Endodermal cell (in vitro differentiated cells): Measurements from ENCODE around the gene RNPEPL1. TPM values are rescaled to one million over a fixed set of nuclear protein-coding genes. Genes with fewer than 3 reads are reported as not detected.

Source experiments
- DNase-seq: peaks from one replicate; pipeline ENCODE4 v3.0.0-alpha.2; 2017
- H3K27ac ChIP-seq: 2 replicates; pipeline ENCODE4 v1.5.1; 2013; ENCODE audit warnings: mild to moderate bottlenecking, low read depth, low read length, moderate library complexity
- H3K27me3 ChIP-seq: 2 replicates; pipeline ENCODE4 v1.6.1; 2013; ENCODE audit warnings: mild to moderate bottlenecking, low read length, moderate library complexity; ENCODE audit not compliant: insufficient read depth, control insufficient read depth, poor library complexity, severe bottlenecking
- H3K36me3 ChIP-seq: 2 replicates; pipeline ENCODE4 v1.7.0; 2013; ENCODE audit warnings: mild to moderate bottlenecking, low read length, moderate library complexity; ENCODE audit not compliant: control insufficient read depth, insufficient read depth
- H3K4me1 ChIP-seq: one replicate; pipeline ENCODE4 v1.7.0; 2013; ENCODE audit warnings: low read length; ENCODE audit not compliant: control insufficient read depth, insufficient read depth
- H3K4me3 ChIP-seq: 2 replicates; pipeline ENCODE4 v1.5.1; 2013; ENCODE audit warnings: mild to moderate bottlenecking, low read length, moderate library complexity
- H3K9ac ChIP-seq: 2 replicates; pipeline ENCODE4 v1.6.1; 2013; ENCODE audit warnings: mild to moderate bottlenecking, low read length, moderate library complexity; ENCODE audit not compliant: poor library complexity, severe bottlenecking; ENCODE audit errors: extremely low read depth
- H3K9me3 ChIP-seq: 2 replicates; pipeline ENCODE4 v1.6.1; 2013; ENCODE audit warnings: mild to moderate bottlenecking, low read length, moderate library complexity; ENCODE audit not compliant: control insufficient read depth
- H3K27ac Mint-ChIP-seq: 2 replicates; pipeline ENCODE4 v1.8.0; 2020; ENCODE audit warnings: mixed read lengths
- H3K27me3 Mint-ChIP-seq: 2 replicates; pipeline ENCODE4 v1.8.0; 2021; ENCODE audit warnings: mild to moderate bottlenecking, mixed read lengths; ENCODE audit not compliant: insufficient read depth
- H3K36me3 Mint-ChIP-seq: 2 replicates; pipeline ENCODE4 v1.8.0; 2020; ENCODE audit warnings: low read depth, mixed read lengths
- H3K4me1 Mint-ChIP-seq: 2 replicates; pipeline ENCODE4 v1.8.0; 2020; ENCODE audit warnings: mixed read lengths
- H3K4me3 Mint-ChIP-seq: 2 replicates; pipeline ENCODE4 v1.8.0; 2020; ENCODE audit warnings: mild to moderate bottlenecking, moderate library complexity, mixed read lengths
- H3K9me3 Mint-ChIP-seq: 2 replicates; pipeline ENCODE4 v1.8.0; 2020; ENCODE audit warnings: mild to moderate bottlenecking, mixed read lengths
- WGBS, 2 experiments: methylation state at CpG; one replicate each; pipeline versions ENCODE4 v1.1.5 to v1.1.7; 2013; ENCODE audit warnings: missing lambda C conversion rate in 2 of 2, mixed read lengths in 1 of 2; ENCODE audit not compliant: insufficient coverage in 1 of 2, insufficient read length in 1 of 2; 5-methylcytosine and 5-hydroxymethylcytosine counted together
- total RNA-seq, 2 donors: library from RNA; stranded (reverse); fragmentation: NEBNext Ultra II Directional in 1 of 2; extraction: Animal tissue kit (Norgen Biotek cat#: 25700) in 1 of 2; gene quantifications; 2 replicates in 1 of 2; 3 replicates in 1 of 2; pipeline ENCODE4 v1.2.1, GENCODE V29; 2021
- TF ChIP-seq, protein P1 (sequence below): fragments of 200-600 bp; sonication (generic); conservative IDR thresholded peaks from 2 replicates; pipeline ENCODE4 v1.5.0; 2021; ENCODE audit warnings: antibody characterized with exemption, mild to moderate bottlenecking

The RNPEPL1 gene
- total RNA-seq, 2 donors from 2014 or later = 38.4 to 52.4 TPM

DNA sequence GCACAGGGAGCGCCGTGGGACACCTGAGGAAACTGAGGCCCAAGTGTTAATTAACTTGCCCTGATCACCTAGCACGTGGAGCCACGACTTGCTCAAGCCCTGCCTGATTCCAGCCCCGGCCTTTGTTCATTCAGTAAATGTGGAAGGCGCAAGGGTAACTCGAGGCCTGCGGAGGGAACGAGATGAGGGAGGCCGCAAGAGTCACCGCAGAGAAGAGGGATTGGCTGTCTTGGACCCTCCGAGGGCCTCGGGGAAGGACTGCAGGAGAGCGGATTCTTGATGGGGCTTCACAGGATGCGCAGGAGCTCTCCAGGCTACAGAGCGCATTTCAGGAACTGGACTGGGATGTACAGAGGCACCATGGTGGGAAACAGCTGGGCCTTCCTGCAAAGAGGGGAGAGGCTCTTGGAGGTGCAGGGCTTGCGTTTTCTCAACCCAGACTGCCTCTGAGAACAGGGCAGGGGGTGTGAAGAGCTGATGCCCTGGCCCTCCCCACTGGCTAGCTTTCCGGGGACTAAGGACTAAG lies 10.0 kb upstream of the RNPEPL1 start:
- TF ChIP-seq, protein P1, sequence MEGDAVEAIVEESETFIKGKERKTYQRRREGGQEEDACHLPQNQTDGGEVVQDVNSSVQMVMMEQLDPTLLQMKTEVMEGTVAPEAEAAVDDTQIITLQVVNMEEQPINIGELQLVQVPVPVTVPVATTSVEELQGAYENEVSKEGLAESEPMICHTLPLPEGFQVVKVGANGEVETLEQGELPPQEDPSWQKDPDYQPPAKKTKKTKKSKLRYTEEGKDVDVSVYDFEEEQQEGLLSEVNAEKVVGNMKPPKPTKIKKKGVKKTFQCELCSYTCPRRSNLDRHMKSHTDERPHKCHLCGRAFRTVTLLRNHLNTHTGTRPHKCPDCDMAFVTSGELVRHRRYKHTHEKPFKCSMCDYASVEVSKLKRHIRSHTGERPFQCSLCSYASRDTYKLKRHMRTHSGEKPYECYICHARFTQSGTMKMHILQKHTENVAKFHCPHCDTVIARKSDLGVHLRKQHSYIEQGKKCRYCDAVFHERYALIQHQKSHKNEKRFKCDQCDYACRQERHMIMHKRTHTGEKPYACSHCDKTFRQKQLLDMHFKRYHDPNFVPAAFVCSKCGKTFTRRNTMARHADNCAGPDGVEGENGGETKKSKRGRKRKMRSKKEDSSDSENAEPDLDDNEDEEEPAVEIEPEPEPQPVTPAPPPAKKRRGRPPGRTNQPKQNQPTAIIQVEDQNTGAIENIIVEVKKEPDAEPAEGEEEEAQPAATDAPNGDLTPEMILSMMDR = no peak
- peaks cover 16% of the 10 kb centered on the region for H3K36me3 Mint-ChIP-seq
- no peak overlapping the region for H3K9ac ChIP-seq

DNA sequence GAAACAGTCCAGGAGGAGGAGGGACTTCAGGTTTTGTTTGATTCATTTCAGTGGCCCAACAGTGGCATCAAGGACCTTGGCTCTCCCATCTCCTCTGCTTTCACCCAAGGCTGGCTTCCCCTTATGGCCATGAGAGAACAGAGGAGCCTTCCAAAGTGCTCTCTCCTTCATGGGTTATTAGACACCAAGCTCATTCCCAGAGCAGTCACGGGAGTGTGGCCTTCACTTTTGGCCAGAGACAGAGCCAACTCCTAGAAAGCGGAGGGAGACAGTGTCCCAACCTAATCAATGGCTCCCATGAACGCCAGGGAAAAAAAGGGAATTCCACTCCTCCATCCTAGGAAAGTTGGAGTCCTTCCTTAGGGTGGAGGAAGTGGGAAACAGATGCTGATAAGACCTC lies 9.0 kb upstream of the RNPEPL1 start:
- Mint-ChIP-seq H3K27ac (no peak overlapping the region), H3K36me3 (peaks cover 16% of the 10 kb centered on the region), H3K4me1 (peaks cover 9% of the 10 kb centered on the region), H3K4me3 (peak overlapping the region; percentile 64), H3K9me3 (no peaks in the 10 kb centered on the region), H3K27me3 (peaks cover 25% of the 10 kb centered on the region)
- peak; percentile 38 for DNase-seq
- no peak overlapping the region for H3K27ac ChIP-seq
- 90 to 93% methylated on average over 2 to 3 of the region's 3 CpGs for WGBS, 2 experiments
- no peaks in the 10 kb centered on the region for H3K9me3 ChIP-seq
- H3K4me1 ChIP-seq = no peaks in the 10 kb centered on the region
- H3K27me3 ChIP-seq = no peaks in the 10 kb centered on the region
- peaks cover 9% of the 10 kb centered on the region for H3K36me3 ChIP-seq
- H3K4me3 ChIP-seq = peak overlapping the region; percentile 86
- TF ChIP-seq, protein P1 = no peak
- no peak overlapping the region for H3K9ac ChIP-seq

More for the DNA sequence above, 10.0 kb upstream of the RNPEPL1 start:
- no peak overlapping the region for H3K27ac Mint-ChIP-seq
- no peaks in the 10 kb centered on the region for H3K9me3 ChIP-seq
- DNase-seq = no peak
- no peak overlapping the region for H3K27ac ChIP-seq
- peak overlapping the region; percentile 24 for H3K4me3 Mint-ChIP-seq
- H3K4me3 ChIP-seq = peak overlapping the region; percentile 35
- H3K4me1 Mint-ChIP-seq = peaks cover 9% of the 10 kb centered on the region
- peaks cover 25% of the 10 kb centered on the region for H3K27me3 Mint-ChIP-seq
- no peaks in the 10 kb centered on the region for H3K27me3 ChIP-seq
- peaks cover 9% of the 10 kb centered on the region for H3K36me3 ChIP-seq
- H3K4me1 ChIP-seq = no peaks in the 10 kb centered on the region
- WGBS, 2 experiments = 77% methylated on average over 17 to 18 of the region's 18 CpGs
- no peaks in the 10 kb centered on the region for H3K9me3 Mint-ChIP-seq

DNA sequence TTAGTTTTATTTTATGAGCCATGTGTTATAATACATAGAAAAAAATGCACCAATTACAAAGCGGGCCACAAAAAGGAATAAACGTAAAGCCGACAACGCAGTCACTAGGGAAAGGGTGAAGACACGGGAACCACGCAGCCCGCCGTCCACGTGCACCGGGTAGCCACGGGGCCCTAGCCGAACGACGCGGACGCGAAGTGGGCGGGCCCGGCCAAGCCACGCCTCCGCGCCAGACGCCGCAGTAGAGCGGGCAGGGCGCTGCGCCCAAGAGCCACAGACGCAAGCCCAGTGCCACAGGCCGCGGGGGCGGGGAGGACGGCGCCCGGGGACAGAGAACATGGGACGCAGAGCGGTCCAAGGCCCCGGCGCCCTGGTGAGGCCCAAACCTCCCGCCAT lies 8.2 kb upstream of the RNPEPL1 start, which contains the start of gene DUSP28:
DUSP28 (plus strand) TSS at position 274 of the 396 bp plus-strand sequence. CDS start 328 bp downstream, outside the sequence.
- 0 to 1% methylated on average over 24 to 39 of the region's 39 CpGs for WGBS, 2 experiments

More for the DNA sequence above, 8.2 kb upstream of the RNPEPL1 start, which contains the start of gene DUSP28:
- no peaks in the 10 kb centered on the region for H3K9me3 ChIP-seq
- Mint-ChIP-seq H3K27ac (peak within 1 kb of the TSS; percentile 87), H3K27me3 (peaks cover 25% of the 10 kb centered on the region), H3K36me3 (peaks cover 17% of the 10 kb centered on the region), H3K9me3 (no peaks in the 10 kb centered on the region), H3K4me3 (peak within 1 kb of the TSS; percentile 64), H3K4me1 (peaks cover 9% of the 10 kb centered on the region)
- H3K36me3 ChIP-seq = peaks cover 9% of the 10 kb centered on the region
- H3K27me3 ChIP-seq = no peaks in the 10 kb centered on the region
- H3K27ac ChIP-seq = peak within 1 kb of the TSS; percentile 81
- H3K4me3 ChIP-seq = peak within 1 kb of the TSS; percentile 86
- TF ChIP-seq, protein P1 = no peak
- H3K9ac ChIP-seq = peak within 1 kb of the TSS; percentile 60
- DNase-seq = peak; percentile 91
- H3K4me1 ChIP-seq = no peaks in the 10 kb centered on the region
